ENCODE data around the gene NRXN2.
"Not testable (repeated sequence)": the region's sequence is repeated elsewhere in the genome, so short reads cannot be mapped to it uniquely, and the experiment has no call there.

The NRXN2 gene

GRCh38 chr11:64564947-64565889 lies 157.8 kb downstream of the NRXN2 start:
- no peaks in the 10 kb centered on the region for H3K36me3 Mint-ChIP-seq
- no peak overlapping the region for H3K4me3 Mint-ChIP-seq

GRCh38 chr11:64564419-64564818 lies 158.6 kb downstream of the NRXN2 start:
- Mint-ChIP-seq H3K27me3 (peaks cover 27% of the 10 kb centered on the region), H3K9me3 (no peaks in the 10 kb centered on the region), H3K4me1 (no peaks in the 10 kb centered on the region), H3K27ac (no peak overlapping the region), H3K4me3 (no peak overlapping the region), H3K36me3 (no peaks in the 10 kb centered on the region)
- ATAC-seq = no peak

More at GRCh38 chr11:64564947-64565889, 157.8 kb downstream of the NRXN2 start:
- peaks cover 19% of the 10 kb centered on the region for H3K27me3 Mint-ChIP-seq
- no peak overlapping the region for H3K27ac Mint-ChIP-seq
- no peaks in the 10 kb centered on the region for H3K4me1 Mint-ChIP-seq
- H3K9me3 Mint-ChIP-seq = no peaks in the 10 kb centered on the region
- no peak for ATAC-seq

- no peak overlapping the region for H3K4me3 Mint-ChIP-seq
These were observed 159.0 kb downstream of the NRXN2 start for GRCh38 chr11:64563966-64564365.

GRCh38 chr11:64562723-64563351 lies 160.2 kb downstream of the NRXN2 start:
- ATAC-seq = no peak
- Mint-ChIP-seq H3K36me3 (no peaks in the 10 kb centered on the region), H3K9me3 (no peaks in the 10 kb centered on the region), H3K27ac (no peak overlapping the region), H3K27me3 (peaks cover 39% of the 10 kb centered on the region), H3K4me3 (no peak overlapping the region), H3K4me1 (no peaks in the 10 kb centered on the region)

More at GRCh38 chr11:64563966-64564365, 159.0 kb downstream of the NRXN2 start:
- ATAC-seq = no peak
- Mint-ChIP-seq H3K4me1 (no peaks in the 10 kb centered on the region), H3K9me3 (no peaks in the 10 kb centered on the region), H3K36me3 (no peaks in the 10 kb centered on the region), H3K27me3 (peaks cover 32% of the 10 kb centered on the region), H3K27ac (no peak overlapping the region)

- peaks cover 43% of the 10 kb centered on the region for H3K27me3 Mint-ChIP-seq
- no peak overlapping the region for H3K27ac Mint-ChIP-seq
- H3K4me1 Mint-ChIP-seq = no peaks in the 10 kb centered on the region
- no peaks in the 10 kb centered on the region for H3K36me3 Mint-ChIP-seq
- H3K4me3 Mint-ChIP-seq = no peak overlapping the region
- H3K9me3 Mint-ChIP-seq = no peaks in the 10 kb centered on the region
- ATAC-seq = no peak
These were observed 160.8 kb downstream of the NRXN2 start for GRCh38 chr11:64561984-64562722.

- peaks cover 50% of the 10 kb centered on the region for H3K27me3 Mint-ChIP-seq
- H3K4me1 Mint-ChIP-seq, H3K9me3 Mint-ChIP-seq, H3K27ac Mint-ChIP-seq, ATAC-seq, H3K36me3 Mint-ChIP-seq, H3K4me3 Mint-ChIP-seq: not testable (repeated sequence)
These were observed 161.6 kb downstream of the NRXN2 start for GRCh38 chr11:64561429-64561828.

GRCh38 chr11:64560941-64561340 lies 162.1 kb downstream of the NRXN2 start:
- Mint-ChIP-seq H3K4me3 (no peak overlapping the region), H3K9me3 (no peaks in the 10 kb centered on the region), H3K27ac (no peak overlapping the region), H3K4me1 (peaks cover 3% of the 10 kb centered on the region), H3K36me3 (no peaks in the 10 kb centered on the region), H3K27me3 (peaks cover 55% of the 10 kb centered on the region)
- no peak for ATAC-seq

- H3K27ac Mint-ChIP-seq = no peak overlapping the region
- H3K27me3 Mint-ChIP-seq = peaks cover 56% of the 10 kb centered on the region
- no peaks in the 10 kb centered on the region for H3K36me3 Mint-ChIP-seq
- H3K4me1 Mint-ChIP-seq = peaks cover 10% of the 10 kb centered on the region
- H3K4me3 Mint-ChIP-seq = no peak overlapping the region
- no peak for ATAC-seq
- no peaks in the 10 kb centered on the region for H3K9me3 Mint-ChIP-seq
These were observed 162.7 kb downstream of the NRXN2 start for GRCh38 chr11:64560139-64560771.

GRCh38 chr11:64559351-64560138 lies 163.5 kb downstream of the NRXN2 start:
- Mint-ChIP-seq H3K4me3 (no peak overlapping the region), H3K36me3 (no peaks in the 10 kb centered on the region), H3K9me3 (no peaks in the 10 kb centered on the region), H3K27me3 (peaks cover 51% of the 10 kb centered on the region), H3K27ac (no peak overlapping the region), H3K4me1 (peaks cover 17% of the 10 kb centered on the region)
- no peak for ATAC-seq

- Mint-ChIP-seq H3K36me3 (no peaks in the 10 kb centered on the region), H3K27me3 (peaks cover 47% of the 10 kb centered on the region), H3K4me3 (no peak overlapping the region), H3K4me1 (peaks cover 18% of the 10 kb centered on the region), H3K9me3 (no peaks in the 10 kb centered on the region), H3K27ac (no peak overlapping the region)
- ATAC-seq = no peak
These were observed 164.1 kb downstream of the NRXN2 start for GRCh38 chr11:64558869-64559268.

- ATAC-seq = no peak
These were observed 164.8 kb downstream of the NRXN2 start for GRCh38 chr11:64558065-64558745.

GRCh38 chr11:64556721-64557250 lies 166.2 kb downstream of the NRXN2 start:
- H3K4me1 Mint-ChIP-seq = peaks cover 18% of the 10 kb centered on the region
- no peak overlapping the region for H3K27ac Mint-ChIP-seq
- H3K9me3 Mint-ChIP-seq = peaks cover 4% of the 10 kb centered on the region
- no peak for ATAC-seq
- no peaks in the 10 kb centered on the region for H3K36me3 Mint-ChIP-seq
- H3K4me3 Mint-ChIP-seq = no peak overlapping the region
- H3K27me3 Mint-ChIP-seq = peaks cover 47% of the 10 kb centered on the region

More at GRCh38 chr11:64558065-64558745, 164.8 kb downstream of the NRXN2 start:
- peaks cover 18% of the 10 kb centered on the region for H3K4me1 Mint-ChIP-seq
- H3K4me3 Mint-ChIP-seq = no peak overlapping the region
- H3K27ac Mint-ChIP-seq = no peak overlapping the region
- H3K36me3 Mint-ChIP-seq = no peaks in the 10 kb centered on the region
- H3K9me3 Mint-ChIP-seq = no peaks in the 10 kb centered on the region
- H3K27me3 Mint-ChIP-seq = peaks cover 47% of the 10 kb centered on the region
